GM12878 (cell line): ENCODE measurements around the gene LMF1. TPM values are rescaled to one million over a fixed set of nuclear protein-coding genes. Genes with fewer than 3 reads are reported as not detected.

Experiments used
- ATAC-seq: fragments of 200-7000 bp; cut with Tn5 transposase; 3 replicates; pipeline ENCODE4 v1.9.1; 2020; ENCODE audit warnings: mild to moderate bottlenecking, moderate library complexity
- BruUV-seq: library from RNA; stranded (reverse); fragments of 400-500 nt; replicated peaks from 2 replicates; lab custom pipeline; 2021; lab: Mats Ljungman, UMichigan
- CTCF ChIA-PET: fragments of 300-600 bp; sonication (Branson Sonifier 250); formaldehyde crosslinking; extraction: SDS; loops from one replicate; lab custom pipeline; 2021; ENCODE audit warnings: inconsistent platforms; lab: Yijun Ruan, JAX
- POLR2A ChIA-PET: fragments of 350-600 bp; formaldehyde crosslinking; extraction: SDS; loops from one replicate; lab custom pipeline; 2021; ENCODE audit warnings: inconsistent platforms; lab: Charles Lee
- RAD21 ChIA-PET: fragments of 300-600 bp; sonication (Branson Sonifier 250); formaldehyde crosslinking; loops from one replicate; lab custom pipeline; 2023; ENCODE audit warnings: antibody characterized with exemption; ENCODE audit not compliant: unreplicated experiment; lab: Charles Lee
- SMC1A ChIA-PET: fragments of 300-600 bp; sonication (Branson Sonifier 250); formaldehyde crosslinking; loops from one replicate; lab custom pipeline; 2023; ENCODE audit not compliant: unreplicated experiment, uncharacterized antibody; lab: Charles Lee
- DNase-seq: peaks from one replicate; pipeline ENCODE4 v3.0.0-alpha.2; 2011; ENCODE audit warnings: low read depth, low spot score
- FAIRE-seq: peaks from 3 replicates; lab custom pipeline; 2011; peaks lifted over from hg19 to GRCh38; lab: Jason Lieb, UNC
- H2AFZ ChIP-seq: 2 replicates; pipeline ENCODE4 v1.6.0; 2011; ENCODE audit warnings: low read depth, low read length, control low read depth; ENCODE audit not compliant: control insufficient read depth
- H3K27ac ChIP-seq: 2 replicates; pipeline ENCODE4 v1.5.1; 2011; ENCODE audit warnings: control low read depth; ENCODE audit not compliant: control insufficient read depth, insufficient read depth
- H3K27me3 ChIP-seq, 2 experiments: replicated peaks in 1 of 2; 2 replicates each; pipeline versions ENCODE4 v1.6.0 to v1.6.1; 2011; ENCODE audit warnings: low read length in 1 of 2; ENCODE audit not compliant: control insufficient read depth in 2 of 2, insufficient read depth in 2 of 2
- H3K36me3 ChIP-seq, 2 experiments: 2 replicates each; pipeline ENCODE4 v1.5.1; 2011; ENCODE audit warnings: low read length in 1 of 2; ENCODE audit not compliant: control insufficient read depth in 2 of 2, insufficient read depth in 2 of 2
- H3K4me1 ChIP-seq: 2 replicates; pipeline ENCODE4 v1.6.1; 2011; ENCODE audit warnings: mild to moderate bottlenecking, low read length, moderate library complexity, mixed read lengths; ENCODE audit not compliant: control insufficient read depth, insufficient read depth
- H3K4me2 ChIP-seq: 2 replicates; pipeline ENCODE4 v1.6.0; 2011; ENCODE audit warnings: control low read depth; ENCODE audit not compliant: control insufficient read depth, insufficient read depth
- H3K4me3 ChIP-seq: fragments of 200-600 bp; sonication (generic); 2 replicates; pipeline ENCODE4 v1.5.1; 2016
- H3K79me2 ChIP-seq: 2 replicates; pipeline ENCODE4 v1.6.0; 2011; ENCODE audit warnings: low read length; ENCODE audit not compliant: control insufficient read depth, insufficient read depth
- H3K9ac ChIP-seq: 2 replicates; pipeline ENCODE4 v1.8.0; 2011; ENCODE audit warnings: low read length, control low read depth, mixed read lengths; ENCODE audit not compliant: control insufficient read depth, insufficient read depth
- H3K9me3 ChIP-seq: replicated peaks from 3 replicates; pipeline ENCODE4 v1.5.1; 2011; ENCODE audit warnings: mild to moderate bottlenecking, low read length; ENCODE audit not compliant: control insufficient read depth, insufficient read depth
- H4K20me1 ChIP-seq: 2 replicates; pipeline ENCODE4 v1.6.0; 2011; ENCODE audit not compliant: control insufficient read depth, insufficient read depth
- CBX5 ChIP-seq: sonication (generic); IDR thresholded peaks from 2 replicates; pipeline ENCODE4 v1.6.1; 2016; ENCODE audit warnings: low read depth, moderate library complexity, mild to moderate bottlenecking, inconsistent platforms
- EED ChIP-seq: sonication (generic); IDR thresholded peaks from 2 replicates; pipeline ENCODE4 v1.6.1; 2016; ENCODE audit warnings: antibody characterized with exemption, low read depth
- FOS ChIP-seq: IDR thresholded peaks from 3 replicates; pipeline ENCODE4 v1.6.1; 2011; ENCODE audit warnings: borderline replicate concordance; ENCODE audit not compliant: insufficient read length; ENCODE audit errors: extremely low read depth
- HDGF ChIP-seq: fragments of 450-650 bp; IDR thresholded peaks from 2 replicates; pipeline ENCODE4 v1.6.1; 2016; ENCODE audit warnings: antibody characterized with exemption
- LARP7 ChIP-seq: fragments of 450-650 bp; IDR thresholded peaks from 2 replicates; pipeline ENCODE4 v1.6.1; 2017; ENCODE audit warnings: mild to moderate bottlenecking
- MTA2 ChIP-seq: fragments of 450-650 bp; IDR thresholded peaks from 2 replicates; pipeline ENCODE4 v1.6.1; 2016; ENCODE audit warnings: low read depth, mild to moderate bottlenecking, moderate library complexity
- SIX5 ChIP-seq: IDR thresholded peaks from 2 replicates; pipeline ENCODE4 v1.6.1; 2011; ENCODE audit warnings: mild to moderate bottlenecking, low read depth, low read length, moderate library complexity; ENCODE audit not compliant: severe bottlenecking
- TBL1XR1 ChIP-seq: IDR thresholded peaks from 2 replicates; pipeline ENCODE4 v1.6.1; 2012; ENCODE audit warnings: low read depth, low read length, improper control_type of control experiment
- WGBS: methylation state at CpG from one replicate; pipeline ENCODE4 v1.1.6; 2016; ENCODE audit warnings: low lambda C conversion rate; ENCODE audit not compliant: insufficient replicate concordance, insufficient coverage; ENCODE audit errors: missing lambda C conversion rate; 5-methylcytosine and 5-hydroxymethylcytosine counted together
- in situ Hi-C: fragments of 300-500 bp; cut with MboI; formaldehyde crosslinking; loops from 9 replicates; pipeline ENCODE4 v1.14.3; 2018; ENCODE audit warnings: mixed read lengths
- intact Hi-C: fragments of 100-400 bp; cut with micrococcal nuclease; formaldehyde crosslinking; loops from one replicate; pipeline ENCODE4 v1.14.2; 2022; ENCODE audit not compliant: unreplicated experiment
- polyA plus RNA-seq, 11 experiments: library from polyadenylated mRNA; depleted of rRNA in 4 of 11; unstranded in 6 of 11; stranded (reverse) in 5 of 11; fragments of >200 nt; fragmentation: Nextera tagmentation in 4 of 11; fragmentation: Illumina TruSeq in 1 of 11; extraction: Ambion mirVana in 4 of 11; extraction: Trizol in 1 of 11; gene quantifications; 1 replicate in 1 of 11; 2 replicates in 10 of 11; pipeline versions ENCODE4 v1.2.1 to v1.2.3, GENCODE V29; 2011 to 2016; ENCODE audit warnings: inconsistent platforms in 2 of 11, missing spikeins in 2 of 11, low read depth in 1 of 11
- total RNA-seq, 4 experiments: library from RNA; depleted of rRNA in 3 of 4; stranded (reverse); fragments of >200 nt in 3 of 4; fragmentation: Illumina TruSeq in 1 of 4; extraction: Trizol in 1 of 4; gene quantifications; 2 replicates each; pipeline versions ENCODE4 v1.2.1 to v1.2.3, GENCODE V29; 2013 to 2021
- TF ChIP-seq, protein P1 (sequence below): fragments of 450-650 bp; IDR thresholded peaks from 2 replicates; pipeline ENCODE4 v1.6.1; 2017; ENCODE audit warnings: mild to moderate bottlenecking, low read depth, inconsistent platforms; ENCODE audit not compliant: poor library complexity, severe bottlenecking
- TF ChIP-seq, protein P2 (sequence below): fragments of 450-650 bp; formaldehyde crosslinking; IDR thresholded peaks from 2 replicates; pipeline ENCODE4 v1.5.0; 2022; ENCODE audit warnings: mild to moderate bottlenecking, missing genetic modification characterization
- TF ChIP-seq, protein P3 (sequence below): fragments of 450-650 bp; IDR thresholded peaks from 2 replicates; pipeline ENCODE4 v1.6.1; 2016; ENCODE audit warnings: mild to moderate bottlenecking
- TF ChIP-seq, protein P4 (sequence below): IDR thresholded peaks from 2 replicates; pipeline ENCODE4 v1.6.1; 2012; ENCODE audit warnings: low read depth, low read length, improper control_type of control experiment

LMF1 gene
- total and polyA plus RNA-seq, 10 of the 15 experiments (the other 5 are each of a cell fraction or from before 2014, with no cell fraction given), result 0.18 to 3.2 (median 1.4) TPM; not detected in 1

DNA sequence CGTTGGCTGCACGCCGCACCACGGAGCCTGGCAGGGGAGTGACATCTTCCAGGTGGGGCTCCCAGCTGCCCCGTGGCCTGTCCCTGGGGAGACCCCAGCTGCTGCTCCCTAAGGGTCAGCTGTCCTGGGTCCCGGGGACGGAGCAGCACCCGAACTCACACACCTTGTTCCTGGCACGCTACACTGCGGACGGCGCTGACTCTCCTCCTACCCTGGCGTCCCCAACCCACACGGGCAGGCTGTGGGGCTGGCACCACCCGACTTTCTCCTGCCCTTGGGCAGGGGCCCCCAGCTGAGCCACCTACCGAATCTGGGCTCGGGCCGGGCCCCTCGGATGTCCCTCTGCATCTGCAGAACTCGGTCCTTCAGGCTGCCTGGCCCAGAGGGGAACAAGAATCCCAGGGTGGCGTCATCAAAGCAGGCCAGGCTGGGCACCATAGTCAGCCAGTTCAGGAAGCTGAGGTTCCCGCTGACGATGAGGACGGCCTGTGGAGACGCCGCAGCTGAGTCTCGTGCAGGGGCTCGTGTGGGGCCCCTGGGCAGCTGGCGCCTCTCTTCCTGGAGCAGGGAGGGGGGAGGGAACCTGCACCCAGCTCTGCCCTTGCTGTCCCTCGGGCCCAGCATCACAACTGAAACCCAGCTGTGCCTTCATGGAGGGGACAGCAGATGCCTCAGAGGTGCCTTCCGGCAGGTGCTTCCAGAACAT lies 99.8 kb downstream of the LMF1 start:
- ChIA-PET SMC1A (no interaction called here), RAD21 (no interaction called here), CTCF (no interaction called here), POLR2A (no interaction called here)
- in situ Hi-C loops, result no loop called here
- H2AFZ ChIP-seq, result no peak overlapping the region
- H4K20me1 ChIP-seq, result no peaks in the 10 kb centered on the region
- no peaks in the 10 kb centered on the region for H3K36me3 ChIP-seq
- no TSS peak for BruUV-seq
- H3K9ac ChIP-seq, result no peak overlapping the region
- ATAC-seq, result no peak
- DNase-seq, result no peak
- TF ChIP-seq FOS, result no peak
- TF ChIP-seq, protein P1, sequence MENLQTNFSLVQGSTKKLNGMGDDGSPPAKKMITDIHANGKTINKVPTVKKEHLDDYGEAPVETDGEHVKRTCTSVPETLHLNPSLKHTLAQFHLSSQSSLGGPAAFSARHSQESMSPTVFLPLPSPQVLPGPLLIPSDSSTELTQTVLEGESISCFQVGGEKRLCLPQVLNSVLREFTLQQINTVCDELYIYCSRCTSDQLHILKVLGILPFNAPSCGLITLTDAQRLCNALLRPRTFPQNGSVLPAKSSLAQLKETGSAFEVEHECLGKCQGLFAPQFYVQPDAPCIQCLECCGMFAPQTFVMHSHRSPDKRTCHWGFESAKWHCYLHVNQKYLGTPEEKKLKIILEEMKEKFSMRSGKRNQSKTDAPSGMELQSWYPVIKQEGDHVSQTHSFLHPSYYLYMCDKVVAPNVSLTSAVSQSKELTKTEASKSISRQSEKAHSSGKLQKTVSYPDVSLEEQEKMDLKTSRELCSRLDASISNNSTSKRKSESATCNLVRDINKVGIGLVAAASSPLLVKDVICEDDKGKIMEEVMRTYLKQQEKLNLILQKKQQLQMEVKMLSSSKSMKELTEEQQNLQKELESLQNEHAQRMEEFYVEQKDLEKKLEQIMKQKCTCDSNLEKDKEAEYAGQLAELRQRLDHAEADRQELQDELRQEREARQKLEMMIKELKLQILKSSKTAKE, result no peak
- TF ChIP-seq CBX5, result no peak
- TF ChIP-seq SIX5, result no peak
- TF ChIP-seq, protein P2, sequence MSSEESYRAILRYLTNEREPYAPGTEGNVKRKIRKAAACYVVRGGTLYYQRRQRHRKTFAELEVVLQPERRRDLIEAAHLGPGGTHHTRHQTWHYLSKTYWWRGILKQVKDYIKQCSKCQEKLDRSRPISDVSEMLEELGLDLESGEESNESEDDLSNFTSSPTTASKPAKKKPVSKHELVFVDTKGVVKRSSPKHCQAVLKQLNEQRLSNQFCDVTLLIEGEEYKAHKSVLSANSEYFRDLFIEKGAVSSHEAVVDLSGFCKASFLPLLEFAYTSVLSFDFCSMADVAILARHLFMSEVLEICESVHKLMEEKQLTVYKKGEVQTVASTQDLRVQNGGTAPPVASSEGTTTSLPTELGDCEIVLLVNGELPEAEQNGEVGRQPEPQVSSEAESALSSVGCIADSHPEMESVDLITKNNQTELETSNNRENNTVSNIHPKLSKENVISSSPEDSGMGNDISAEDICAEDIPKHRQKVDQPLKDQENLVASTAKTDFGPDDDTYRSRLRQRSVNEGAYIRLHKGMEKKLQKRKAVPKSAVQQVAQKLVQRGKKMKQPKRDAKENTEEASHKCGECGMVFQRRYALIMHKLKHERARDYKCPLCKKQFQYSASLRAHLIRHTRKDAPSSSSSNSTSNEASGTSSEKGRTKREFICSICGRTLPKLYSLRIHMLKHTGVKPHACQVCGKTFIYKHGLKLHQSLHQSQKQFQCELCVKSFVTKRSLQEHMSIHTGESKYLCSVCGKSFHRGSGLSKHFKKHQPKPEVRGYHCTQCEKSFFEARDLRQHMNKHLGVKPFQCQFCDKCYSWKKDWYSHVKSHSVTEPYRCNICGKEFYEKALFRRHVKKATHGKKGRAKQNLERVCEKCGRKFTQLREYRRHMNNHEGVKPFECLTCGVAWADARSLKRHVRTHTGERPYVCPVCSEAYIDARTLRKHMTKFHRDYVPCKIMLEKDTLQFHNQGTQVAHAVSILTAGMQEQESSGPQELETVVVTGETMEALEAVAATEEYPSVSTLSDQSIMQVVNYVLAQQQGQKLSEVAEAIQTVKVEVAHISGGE (CRISPR knock-in tag), result no peak
- no peak for TF ChIP-seq LARP7
- no peak for TF ChIP-seq EED
- no peak for TF ChIP-seq HDGF
- TF ChIP-seq, protein P3, sequence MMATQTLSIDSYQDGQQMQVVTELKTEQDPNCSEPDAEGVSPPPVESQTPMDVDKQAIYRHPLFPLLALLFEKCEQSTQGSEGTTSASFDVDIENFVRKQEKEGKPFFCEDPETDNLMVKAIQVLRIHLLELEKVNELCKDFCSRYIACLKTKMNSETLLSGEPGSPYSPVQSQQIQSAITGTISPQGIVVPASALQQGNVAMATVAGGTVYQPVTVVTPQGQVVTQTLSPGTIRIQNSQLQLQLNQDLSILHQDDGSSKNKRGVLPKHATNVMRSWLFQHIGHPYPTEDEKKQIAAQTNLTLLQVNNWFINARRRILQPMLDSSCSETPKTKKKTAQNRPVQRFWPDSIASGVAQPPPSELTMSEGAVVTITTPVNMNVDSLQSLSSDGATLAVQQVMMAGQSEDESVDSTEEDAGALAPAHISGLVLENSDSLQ, result no peak
- no peak for TF ChIP-seq TBL1XR1
- TF ChIP-seq, protein P4, sequence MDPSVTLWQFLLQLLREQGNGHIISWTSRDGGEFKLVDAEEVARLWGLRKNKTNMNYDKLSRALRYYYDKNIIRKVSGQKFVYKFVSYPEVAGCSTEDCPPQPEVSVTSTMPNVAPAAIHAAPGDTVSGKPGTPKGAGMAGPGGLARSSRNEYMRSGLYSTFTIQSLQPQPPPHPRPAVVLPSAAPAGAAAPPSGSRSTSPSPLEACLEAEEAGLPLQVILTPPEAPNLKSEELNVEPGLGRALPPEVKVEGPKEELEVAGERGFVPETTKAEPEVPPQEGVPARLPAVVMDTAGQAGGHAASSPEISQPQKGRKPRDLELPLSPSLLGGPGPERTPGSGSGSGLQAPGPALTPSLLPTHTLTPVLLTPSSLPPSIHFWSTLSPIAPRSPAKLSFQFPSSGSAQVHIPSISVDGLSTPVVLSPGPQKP, result no peak
- TF ChIP-seq MTA2, result no peak
- no peak overlapping the region for H3K27ac ChIP-seq
- no peaks in the 10 kb centered on the region for H3K4me1 ChIP-seq
- no peaks in the 10 kb centered on the region for H3K27me3 ChIP-seq
- H3K4me3 ChIP-seq, result no peak overlapping the region
- no peaks in the 10 kb centered on the region for H3K79me2 ChIP-seq
- no peak for FAIRE-seq
- H3K9me3 ChIP-seq, result no peaks in the 10 kb centered on the region; the same call in 2 of the 3 replicates
- WGBS, result 48% methylated on average over 31 of the region's 31 CpGs
- no peak overlapping the region for H3K4me2 ChIP-seq
- intact Hi-C loops, result no loop called here
